GM12878 (cell line): Measurements from ENCODE around the gene TECPR1. TPM values are rescaled to one million over a fixed set of nuclear protein-coding genes. Genes with fewer than 3 reads are reported as not detected.
A peak's percentile ranks its signal among the peaks of the same experiment; 100 is the strongest.

Experiments used
- ATAC-seq: fragments of 200-7000 bp; cut with Tn5 transposase; 3 replicates; pipeline ENCODE4 v1.9.1; 2020; ENCODE audit warnings: mild to moderate bottlenecking, moderate library complexity
- BruUV-seq: library from RNA; stranded (reverse); fragments of 400-500 nt; replicated peaks from 2 replicates; lab custom pipeline; 2021; lab: Mats Ljungman, UMichigan
- CTCF ChIA-PET: fragments of 300-600 bp; sonication (Branson Sonifier 250); formaldehyde crosslinking; extraction: SDS; loops from one replicate; lab custom pipeline; 2021; ENCODE audit warnings: inconsistent platforms; lab: Yijun Ruan, JAX
- POLR2A ChIA-PET: fragments of 350-600 bp; formaldehyde crosslinking; extraction: SDS; loops from one replicate; lab custom pipeline; 2021; ENCODE audit warnings: inconsistent platforms; lab: Charles Lee
- RAD21 ChIA-PET: fragments of 300-600 bp; sonication (Branson Sonifier 250); formaldehyde crosslinking; loops from one replicate; lab custom pipeline; 2023; ENCODE audit warnings: antibody characterized with exemption; ENCODE audit not compliant: unreplicated experiment; lab: Charles Lee
- SMC1A ChIA-PET: fragments of 300-600 bp; sonication (Branson Sonifier 250); formaldehyde crosslinking; loops from one replicate; lab custom pipeline; 2023; ENCODE audit not compliant: unreplicated experiment, uncharacterized antibody; lab: Charles Lee
- DNase-seq: peaks from one replicate; pipeline ENCODE4 v3.0.0-alpha.2; 2011; ENCODE audit warnings: low read depth, low spot score
- FAIRE-seq: peaks from 3 replicates; lab custom pipeline; 2011; peaks lifted over from hg19 to GRCh38; lab: Jason Lieb, UNC
- H2AFZ ChIP-seq: 2 replicates; pipeline ENCODE4 v1.6.0; 2011; ENCODE audit warnings: low read depth, low read length, control low read depth; ENCODE audit not compliant: control insufficient read depth
- H3K27ac ChIP-seq: 2 replicates; pipeline ENCODE4 v1.5.1; 2011; ENCODE audit warnings: control low read depth; ENCODE audit not compliant: control insufficient read depth, insufficient read depth
- H3K27me3 ChIP-seq, 2 experiments: replicated peaks in 1 of 2; 2 replicates each; pipeline versions ENCODE4 v1.6.0 to v1.6.1; 2011; ENCODE audit warnings: low read length in 1 of 2; ENCODE audit not compliant: control insufficient read depth in 2 of 2, insufficient read depth in 2 of 2
- H3K36me3 ChIP-seq, 2 experiments: 2 replicates each; pipeline ENCODE4 v1.5.1; 2011; ENCODE audit warnings: low read length in 1 of 2; ENCODE audit not compliant: control insufficient read depth in 2 of 2, insufficient read depth in 2 of 2
- H3K4me1 ChIP-seq: 2 replicates; pipeline ENCODE4 v1.6.1; 2011; ENCODE audit warnings: mild to moderate bottlenecking, low read length, moderate library complexity, mixed read lengths; ENCODE audit not compliant: control insufficient read depth, insufficient read depth
- H3K4me2 ChIP-seq: 2 replicates; pipeline ENCODE4 v1.6.0; 2011; ENCODE audit warnings: control low read depth; ENCODE audit not compliant: control insufficient read depth, insufficient read depth
- H3K4me3 ChIP-seq: fragments of 200-600 bp; sonication (generic); 2 replicates; pipeline ENCODE4 v1.5.1; 2016
- H3K79me2 ChIP-seq: 2 replicates; pipeline ENCODE4 v1.6.0; 2011; ENCODE audit warnings: low read length; ENCODE audit not compliant: control insufficient read depth, insufficient read depth
- H3K9ac ChIP-seq: 2 replicates; pipeline ENCODE4 v1.8.0; 2011; ENCODE audit warnings: low read length, control low read depth, mixed read lengths; ENCODE audit not compliant: control insufficient read depth, insufficient read depth
- H3K9me3 ChIP-seq: replicated peaks from 3 replicates; pipeline ENCODE4 v1.5.1; 2011; ENCODE audit warnings: mild to moderate bottlenecking, low read length; ENCODE audit not compliant: control insufficient read depth, insufficient read depth
- H4K20me1 ChIP-seq: 2 replicates; pipeline ENCODE4 v1.6.0; 2011; ENCODE audit not compliant: control insufficient read depth, insufficient read depth
- CBFB ChIP-seq: IDR thresholded peaks from 2 replicates; pipeline ENCODE4 v1.6.1; 2016; ENCODE audit warnings: antibody characterized with exemption, low read depth
- CREB1 ChIP-seq: IDR thresholded peaks from 2 replicates; pipeline ENCODE4 v1.6.1; 2012; ENCODE audit warnings: low read depth, mild to moderate bottlenecking, inconsistent platforms
- CREM ChIP-seq: IDR thresholded peaks from 2 replicates; pipeline ENCODE4 v1.6.1; 2014; ENCODE audit warnings: antibody characterized with exemption, low read depth
- EP300 ChIP-seq, 2 experiments: fragments of 150-350 bp in 1 of 2; IDR thresholded peaks; 2 replicates each; pipeline ENCODE4 v1.6.1; 2011 to 2012; ENCODE audit warnings: low read depth in 2 of 2, low read length in 2 of 2, borderline replicate concordance in 1 of 2, improper control_type of control experiment in 1 of 2, inconsistent platforms in 1 of 2; ENCODE audit not compliant: control insufficient read depth in 1 of 2
- FOXK2 ChIP-seq: fragments of 450-650 bp; IDR thresholded peaks from 2 replicates; pipeline ENCODE4 v1.6.1; 2017; ENCODE audit warnings: mild to moderate bottlenecking, moderate library complexity
- IKZF2 ChIP-seq, 2 experiments: fragments of 450-650 bp; IDR thresholded peaks; 2 replicates each; pipeline ENCODE4 v1.6.1; 2017; ENCODE audit warnings: mild to moderate bottlenecking in 2 of 2, moderate library complexity in 2 of 2
- POLR2A ChIP-seq: IDR thresholded peaks from 2 replicates; pipeline ENCODE4 v1.6.1; 2011; ENCODE audit warnings: low read depth, mild to moderate bottlenecking, low read length
- RUNX3 ChIP-seq: IDR thresholded peaks from 2 replicates; pipeline ENCODE4 v1.6.1; 2012; ENCODE audit warnings: low read length, inconsistent platforms
- SP1 ChIP-seq: IDR thresholded peaks from one replicate; pipeline ENCODE4 v1.6.1; 2011; ENCODE audit warnings: low read depth, low read length
- TCF12 ChIP-seq: IDR thresholded peaks from 2 replicates; pipeline ENCODE4 v1.6.1; 2011; ENCODE audit warnings: low read depth, mild to moderate bottlenecking, low read length
- TCF7 ChIP-seq: IDR thresholded peaks from 2 replicates; pipeline ENCODE4 v1.6.1; 2014; ENCODE audit warnings: antibody characterized with exemption, borderline replicate concordance
- WGBS: methylation state at CpG from one replicate; pipeline ENCODE4 v1.1.6; 2016; ENCODE audit warnings: low lambda C conversion rate; ENCODE audit not compliant: insufficient replicate concordance, insufficient coverage; ENCODE audit errors: missing lambda C conversion rate; 5-methylcytosine and 5-hydroxymethylcytosine counted together
- in situ Hi-C: fragments of 300-500 bp; cut with MboI; formaldehyde crosslinking; loops from 9 replicates; pipeline ENCODE4 v1.14.3; 2018; ENCODE audit warnings: mixed read lengths
- intact Hi-C: fragments of 100-400 bp; cut with micrococcal nuclease; formaldehyde crosslinking; loops from one replicate; pipeline ENCODE4 v1.14.2; 2022; ENCODE audit not compliant: unreplicated experiment
- polyA plus RNA-seq, 11 experiments: library from polyadenylated mRNA; depleted of rRNA in 4 of 11; unstranded in 6 of 11; stranded (reverse) in 5 of 11; fragments of >200 nt; fragmentation: Nextera tagmentation in 4 of 11; fragmentation: Illumina TruSeq in 1 of 11; extraction: Ambion mirVana in 4 of 11; extraction: Trizol in 1 of 11; gene quantifications; 1 replicate in 1 of 11; 2 replicates in 10 of 11; pipeline versions ENCODE4 v1.2.1 to v1.2.3, GENCODE V29; 2011 to 2016; ENCODE audit warnings: inconsistent platforms in 2 of 11, missing spikeins in 2 of 11, low read depth in 1 of 11
- total RNA-seq, 4 experiments: library from RNA; depleted of rRNA in 3 of 4; stranded (reverse); fragments of >200 nt in 3 of 4; fragmentation: Illumina TruSeq in 1 of 4; extraction: Trizol in 1 of 4; gene quantifications; 2 replicates each; pipeline versions ENCODE4 v1.2.1 to v1.2.3, GENCODE V29; 2013 to 2021
- TF ChIP-seq, protein P1 (sequence below): fragments of 450-650 bp; IDR thresholded peaks from 2 replicates; pipeline ENCODE4 v1.6.1; 2018; ENCODE audit warnings: borderline replicate concordance, mild to moderate bottlenecking; ENCODE audit not compliant: partially characterized antibody
- TF ChIP-seq, protein P2 (sequence below): fragments of 450-650 bp; IDR thresholded peaks from 2 replicates; pipeline ENCODE4 v1.6.1; 2017; ENCODE audit warnings: borderline replicate concordance
- TF ChIP-seq, protein P3 (sequence below): fragments of 450-650 bp; IDR thresholded peaks from 2 replicates; pipeline ENCODE4 v1.6.1; 2017; ENCODE audit warnings: low read depth, mild to moderate bottlenecking, moderate library complexity
- TF ChIP-seq, protein P4 (sequence below): IDR thresholded peaks from 2 replicates; pipeline ENCODE4 v1.6.1; 2012; ENCODE audit warnings: low read depth, low read length, improper control_type of control experiment

The TECPR1 gene
- total and polyA plus RNA-seq, 10 of the 15 experiments (the other 5 are each of a cell fraction or from before 2014, with no cell fraction given), result 0.26 to 16.8 (median 4.2) TPM

DNA sequence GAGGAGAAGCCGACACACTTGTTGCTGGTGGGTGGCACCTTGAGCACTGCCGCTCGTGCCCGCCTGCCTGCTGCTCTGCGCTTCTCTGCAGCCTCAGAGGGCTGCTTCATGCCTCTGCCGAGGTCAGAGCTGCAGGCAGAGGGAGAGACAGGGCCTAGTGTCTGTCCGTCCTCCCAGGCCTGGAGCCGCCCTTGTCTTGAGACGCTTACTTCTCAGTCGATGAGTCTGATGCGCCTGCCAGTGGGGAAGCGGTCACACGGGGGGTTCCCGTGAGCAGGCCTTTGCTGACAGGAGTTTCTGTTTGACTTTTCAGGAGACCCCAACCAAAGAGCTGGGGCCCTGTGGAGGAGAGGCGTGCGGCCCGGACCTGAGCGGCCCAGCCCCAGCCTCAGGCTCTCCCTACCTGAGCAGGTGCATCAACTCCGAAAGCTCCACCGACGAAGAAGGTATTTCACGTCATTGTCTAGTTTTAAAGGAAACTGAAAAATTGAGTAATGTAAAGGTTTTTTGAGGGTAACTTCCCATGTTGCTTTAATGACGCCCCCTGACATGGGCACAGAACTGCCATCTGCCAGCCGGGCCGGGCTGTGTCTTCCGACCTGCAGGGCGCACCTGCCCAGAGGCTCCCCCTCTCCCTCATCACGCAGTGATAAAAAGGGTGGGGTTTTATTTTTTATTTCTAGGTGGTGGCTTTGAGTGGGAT, 48.6 kb downstream of the TECPR1 start:
- 27% methylated on average over 28 of the region's 28 CpGs for WGBS
- no peak overlapping the region for H2AFZ ChIP-seq
- H3K27me3 ChIP-seq, result no peaks in the 10 kb centered on the region
- DNase-seq (no peak), ATAC-seq (peak; percentile 82), FAIRE-seq (no peak)
- H3K9ac ChIP-seq, result peak overlapping the region; percentile 50
- H4K20me1 ChIP-seq, result no peaks in the 10 kb centered on the region
- peaks cover 47% of the 10 kb centered on the region for H3K4me1 ChIP-seq
- no peaks in the 10 kb centered on the region for H3K79me2 ChIP-seq
- ChIA-PET RAD21 (interaction anchor here (1.0 to 4.1 kb wide), 11 partner anchors 15 to 180 kb away, joined by 3 to 18 read pairs (median 5); no protein-coding TSS in a partner anchor), SMC1A (interaction anchor here (0.8 to 2.8 kb wide), 8 partner anchors 8 to 182 kb away, joined by 3 to 28 read pairs (median 4); no protein-coding TSS in a partner anchor), CTCF (interaction anchor here (0.7 to 3.2 kb wide), 9 partner anchors 15 to 181 kb away, joined by 3 to 17 read pairs (median 5); no protein-coding TSS in a partner anchor), POLR2A (interaction anchor here (1.2 to 2.3 kb wide), 7 partner anchors 41 to 198 kb away, joined by 3 to 12 read pairs (median 4); partner anchors contain the start of gene BAIAP2L1)
- intact Hi-C loops (loop anchor here (2.0 to 5.0 kb wide), 3 partner anchors 15 to 594 kb away; no protein-coding TSS in a partner anchor), in situ Hi-C loops (no loop called here)
- peak overlapping the region; percentile 58 for H3K27ac ChIP-seq
- H3K4me3 ChIP-seq, result peak overlapping the region; percentile 54; the same call in 1 of the 2 replicates
- no TSS peak for BruUV-seq
- H3K4me2 ChIP-seq, result peak overlapping the region; percentile 82
- no peaks in the 10 kb centered on the region; the same call in 2 of the 3 replicates for H3K9me3 ChIP-seq
- H3K36me3 ChIP-seq, result peaks cover 5 to 13% of the 10 kb centered on the region in 2 experiments; a peak in 3 of 4 replicates
- 0 out of 4 replicates have a peak, but pooled peaks of 1 of the 2 experiments have one; percentile 12 for TF ChIP-seq EP300 (IDR thresholded peaks at IDR 0.05; ENCODE audit: borderline replicate concordance in 1 of 2, control insufficient read depth in 1 of 2, low read depth in 2 of 2, low read length in 2 of 2)
- TF ChIP-seq, protein P1, sequence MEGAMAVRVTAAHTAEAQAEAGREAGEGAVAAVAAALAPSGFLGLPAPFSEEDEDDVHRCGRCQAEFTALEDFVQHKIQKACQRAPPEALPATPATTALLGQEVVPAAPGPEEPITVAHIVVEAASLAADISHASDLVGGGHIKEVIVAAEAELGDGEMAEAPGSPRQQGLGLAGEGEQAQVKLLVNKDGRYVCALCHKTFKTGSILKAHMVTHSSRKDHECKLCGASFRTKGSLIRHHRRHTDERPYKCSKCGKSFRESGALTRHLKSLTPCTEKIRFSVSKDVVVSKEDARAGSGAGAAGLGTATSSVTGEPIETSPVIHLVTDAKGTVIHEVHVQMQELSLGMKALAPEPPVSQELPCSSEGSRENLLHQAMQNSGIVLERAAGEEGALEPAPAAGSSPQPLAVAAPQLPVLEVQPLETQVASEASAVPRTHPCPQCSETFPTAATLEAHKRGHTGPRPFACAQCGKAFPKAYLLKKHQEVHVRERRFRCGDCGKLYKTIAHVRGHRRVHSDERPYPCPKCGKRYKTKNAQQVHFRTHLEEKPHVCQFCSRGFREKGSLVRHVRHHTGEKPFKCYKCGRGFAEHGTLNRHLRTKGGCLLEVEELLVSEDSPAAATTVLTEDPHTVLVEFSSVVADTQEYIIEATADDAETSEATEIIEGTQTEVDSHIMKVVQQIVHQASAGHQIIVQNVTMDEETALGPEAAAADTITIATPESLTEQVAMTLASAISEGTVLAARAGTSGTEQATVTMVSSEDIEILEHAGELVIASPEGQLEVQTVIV, result no peak
- TF ChIP-seq SP1, result peak; percentile 11
- TF ChIP-seq POLR2A, result peak; percentile 52; the same call in 1 of the 2 replicates
- TF ChIP-seq CREB1, result 0 out of 2 replicates have a peak, but pooled peaks have one; percentile 41
- no peak; a peak in 1 of 4 replicates for TF ChIP-seq IKZF2 (IDR thresholded peaks at IDR 0.05)
- 0 out of 2 replicates have a peak, but pooled peaks have one; percentile 48 for TF ChIP-seq CBFB
- TF ChIP-seq, protein P2, sequence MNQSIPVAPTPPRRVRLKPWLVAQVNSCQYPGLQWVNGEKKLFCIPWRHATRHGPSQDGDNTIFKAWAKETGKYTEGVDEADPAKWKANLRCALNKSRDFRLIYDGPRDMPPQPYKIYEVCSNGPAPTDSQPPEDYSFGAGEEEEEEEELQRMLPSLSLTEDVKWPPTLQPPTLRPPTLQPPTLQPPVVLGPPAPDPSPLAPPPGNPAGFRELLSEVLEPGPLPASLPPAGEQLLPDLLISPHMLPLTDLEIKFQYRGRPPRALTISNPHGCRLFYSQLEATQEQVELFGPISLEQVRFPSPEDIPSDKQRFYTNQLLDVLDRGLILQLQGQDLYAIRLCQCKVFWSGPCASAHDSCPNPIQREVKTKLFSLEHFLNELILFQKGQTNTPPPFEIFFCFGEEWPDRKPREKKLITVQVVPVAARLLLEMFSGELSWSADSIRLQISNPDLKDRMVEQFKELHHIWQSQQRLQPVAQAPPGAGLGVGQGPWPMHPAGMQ, result no peak
- no peak for TF ChIP-seq FOXK2
- TF ChIP-seq TCF7, result no peak
- TF ChIP-seq CREM, result peak; percentile 55; the same call in 1 of the 2 replicates
- 0 out of 2 replicates have a peak, but pooled peaks have one; percentile 31 for TF ChIP-seq TCF12
- TF ChIP-seq, protein P3, sequence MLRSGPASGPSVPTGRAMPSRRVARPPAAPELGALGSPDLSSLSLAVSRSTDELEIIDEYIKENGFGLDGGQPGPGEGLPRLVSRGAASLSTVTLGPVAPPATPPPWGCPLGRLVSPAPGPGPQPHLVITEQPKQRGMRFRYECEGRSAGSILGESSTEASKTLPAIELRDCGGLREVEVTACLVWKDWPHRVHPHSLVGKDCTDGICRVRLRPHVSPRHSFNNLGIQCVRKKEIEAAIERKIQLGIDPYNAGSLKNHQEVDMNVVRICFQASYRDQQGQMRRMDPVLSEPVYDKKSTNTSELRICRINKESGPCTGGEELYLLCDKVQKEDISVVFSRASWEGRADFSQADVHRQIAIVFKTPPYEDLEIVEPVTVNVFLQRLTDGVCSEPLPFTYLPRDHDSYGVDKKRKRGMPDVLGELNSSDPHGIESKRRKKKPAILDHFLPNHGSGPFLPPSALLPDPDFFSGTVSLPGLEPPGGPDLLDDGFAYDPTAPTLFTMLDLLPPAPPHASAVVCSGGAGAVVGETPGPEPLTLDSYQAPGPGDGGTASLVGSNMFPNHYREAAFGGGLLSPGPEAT, result 0 out of 2 replicates have a peak, but pooled peaks have one; percentile 23
- TF ChIP-seq, protein P4, sequence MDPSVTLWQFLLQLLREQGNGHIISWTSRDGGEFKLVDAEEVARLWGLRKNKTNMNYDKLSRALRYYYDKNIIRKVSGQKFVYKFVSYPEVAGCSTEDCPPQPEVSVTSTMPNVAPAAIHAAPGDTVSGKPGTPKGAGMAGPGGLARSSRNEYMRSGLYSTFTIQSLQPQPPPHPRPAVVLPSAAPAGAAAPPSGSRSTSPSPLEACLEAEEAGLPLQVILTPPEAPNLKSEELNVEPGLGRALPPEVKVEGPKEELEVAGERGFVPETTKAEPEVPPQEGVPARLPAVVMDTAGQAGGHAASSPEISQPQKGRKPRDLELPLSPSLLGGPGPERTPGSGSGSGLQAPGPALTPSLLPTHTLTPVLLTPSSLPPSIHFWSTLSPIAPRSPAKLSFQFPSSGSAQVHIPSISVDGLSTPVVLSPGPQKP, result no peak
- TF ChIP-seq RUNX3, result peak; percentile 87
